Neural cell (in vitro differentiated cells): ENCODE measurements around the gene PTPRD.

Source experiments
- EP300 ChIP-seq: fragments of 450-650 bp; conservative IDR thresholded peaks from 2 replicates; pipeline ENCODE4 v1.6.1; 2014; ENCODE audit warnings: antibody characterized with exemption, mild to moderate bottlenecking, moderate library complexity; ENCODE audit not compliant: poor library complexity, severe bottlenecking
- EZH2 ChIP-seq: fragments of 200-600, 300-800 bp; shearing (Covaris generic), sonication (generic); IDR thresholded peaks from 2 replicates; pipeline ENCODE4 v1.6.1; 2014; ENCODE audit warnings: antibody characterized with exemption, low read length, borderline replicate concordance, mild to moderate bottlenecking; ENCODE audit not compliant: insufficient read depth, poor library complexity, severe bottlenecking
- TF ChIP-seq, protein P1 (sequence below): IDR thresholded peaks from 2 replicates; pipeline ENCODE4 v1.6.1; 2012; ENCODE audit warnings: borderline replicate concordance
- TF ChIP-seq, protein P2 (sequence below): fragments of 450-650 bp; IDR thresholded peaks from 2 replicates; pipeline ENCODE4 v1.5.1; 2014; ENCODE audit warnings: antibody characterized with exemption, mild to moderate bottlenecking, moderate library complexity; ENCODE audit not compliant: poor library complexity, severe bottlenecking

DNA sequence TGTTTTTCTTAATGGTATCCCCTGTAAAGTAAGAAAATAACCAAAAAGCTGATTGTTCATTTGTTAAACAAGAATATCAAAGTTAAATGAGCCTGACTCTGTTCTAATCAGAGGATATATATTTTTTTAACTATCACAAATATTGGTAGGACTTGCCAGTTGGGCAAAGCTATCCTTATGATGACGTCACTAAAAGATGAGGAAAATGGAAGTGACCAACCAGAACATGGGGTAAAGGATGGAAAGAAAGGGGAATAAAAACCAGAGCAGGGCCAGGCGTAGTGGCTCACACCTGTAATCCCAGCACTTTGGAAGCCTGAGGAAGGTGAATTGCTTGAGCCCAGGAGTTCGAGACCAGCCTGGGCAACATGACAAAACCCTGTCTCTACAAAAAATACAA lies 2001.6 kb downstream of the PTPRD start:
- TF ChIP-seq, protein P1, sequence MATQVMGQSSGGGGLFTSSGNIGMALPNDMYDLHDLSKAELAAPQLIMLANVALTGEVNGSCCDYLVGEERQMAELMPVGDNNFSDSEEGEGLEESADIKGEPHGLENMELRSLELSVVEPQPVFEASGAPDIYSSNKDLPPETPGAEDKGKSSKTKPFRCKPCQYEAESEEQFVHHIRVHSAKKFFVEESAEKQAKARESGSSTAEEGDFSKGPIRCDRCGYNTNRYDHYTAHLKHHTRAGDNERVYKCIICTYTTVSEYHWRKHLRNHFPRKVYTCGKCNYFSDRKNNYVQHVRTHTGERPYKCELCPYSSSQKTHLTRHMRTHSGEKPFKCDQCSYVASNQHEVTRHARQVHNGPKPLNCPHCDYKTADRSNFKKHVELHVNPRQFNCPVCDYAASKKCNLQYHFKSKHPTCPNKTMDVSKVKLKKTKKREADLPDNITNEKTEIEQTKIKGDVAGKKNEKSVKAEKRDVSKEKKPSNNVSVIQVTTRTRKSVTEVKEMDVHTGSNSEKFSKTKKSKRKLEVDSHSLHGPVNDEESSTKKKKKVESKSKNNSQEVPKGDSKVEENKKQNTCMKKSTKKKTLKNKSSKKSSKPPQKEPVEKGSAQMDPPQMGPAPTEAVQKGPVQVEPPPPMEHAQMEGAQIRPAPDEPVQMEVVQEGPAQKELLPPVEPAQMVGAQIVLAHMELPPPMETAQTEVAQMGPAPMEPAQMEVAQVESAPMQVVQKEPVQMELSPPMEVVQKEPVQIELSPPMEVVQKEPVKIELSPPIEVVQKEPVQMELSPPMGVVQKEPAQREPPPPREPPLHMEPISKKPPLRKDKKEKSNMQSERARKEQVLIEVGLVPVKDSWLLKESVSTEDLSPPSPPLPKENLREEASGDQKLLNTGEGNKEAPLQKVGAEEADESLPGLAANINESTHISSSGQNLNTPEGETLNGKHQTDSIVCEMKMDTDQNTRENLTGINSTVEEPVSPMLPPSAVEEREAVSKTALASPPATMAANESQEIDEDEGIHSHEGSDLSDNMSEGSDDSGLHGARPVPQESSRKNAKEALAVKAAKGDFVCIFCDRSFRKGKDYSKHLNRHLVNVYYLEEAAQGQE, result no peak
- no peak for TF ChIP-seq EZH2
- TF ChIP-seq, protein P2, sequence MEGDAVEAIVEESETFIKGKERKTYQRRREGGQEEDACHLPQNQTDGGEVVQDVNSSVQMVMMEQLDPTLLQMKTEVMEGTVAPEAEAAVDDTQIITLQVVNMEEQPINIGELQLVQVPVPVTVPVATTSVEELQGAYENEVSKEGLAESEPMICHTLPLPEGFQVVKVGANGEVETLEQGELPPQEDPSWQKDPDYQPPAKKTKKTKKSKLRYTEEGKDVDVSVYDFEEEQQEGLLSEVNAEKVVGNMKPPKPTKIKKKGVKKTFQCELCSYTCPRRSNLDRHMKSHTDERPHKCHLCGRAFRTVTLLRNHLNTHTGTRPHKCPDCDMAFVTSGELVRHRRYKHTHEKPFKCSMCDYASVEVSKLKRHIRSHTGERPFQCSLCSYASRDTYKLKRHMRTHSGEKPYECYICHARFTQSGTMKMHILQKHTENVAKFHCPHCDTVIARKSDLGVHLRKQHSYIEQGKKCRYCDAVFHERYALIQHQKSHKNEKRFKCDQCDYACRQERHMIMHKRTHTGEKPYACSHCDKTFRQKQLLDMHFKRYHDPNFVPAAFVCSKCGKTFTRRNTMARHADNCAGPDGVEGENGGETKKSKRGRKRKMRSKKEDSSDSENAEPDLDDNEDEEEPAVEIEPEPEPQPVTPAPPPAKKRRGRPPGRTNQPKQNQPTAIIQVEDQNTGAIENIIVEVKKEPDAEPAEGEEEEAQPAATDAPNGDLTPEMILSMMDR, result no peak
- TF ChIP-seq EP300, result no peak
